GM12892 (cell line): ENCODE data around the gene TDRD15.

ENCODE experiments used
- POLR2A ChIP-seq: IDR thresholded peaks from 2 replicates; pipeline ENCODE4 v1.6.1; 2011; ENCODE audit warnings: low read depth, low read length, control low read depth
- POLR2AphosphoS5 ChIP-seq: IDR thresholded peaks from 2 replicates; pipeline ENCODE4 v1.6.1; 2011; ENCODE audit warnings: low read depth, low read length, control low read depth
- TAF1 ChIP-seq: IDR thresholded peaks from 2 replicates; pipeline ENCODE4 v1.6.1; 2011; ENCODE audit warnings: low read depth, mild to moderate bottlenecking, control low read depth, low read length, borderline replicate concordance

DNA sequence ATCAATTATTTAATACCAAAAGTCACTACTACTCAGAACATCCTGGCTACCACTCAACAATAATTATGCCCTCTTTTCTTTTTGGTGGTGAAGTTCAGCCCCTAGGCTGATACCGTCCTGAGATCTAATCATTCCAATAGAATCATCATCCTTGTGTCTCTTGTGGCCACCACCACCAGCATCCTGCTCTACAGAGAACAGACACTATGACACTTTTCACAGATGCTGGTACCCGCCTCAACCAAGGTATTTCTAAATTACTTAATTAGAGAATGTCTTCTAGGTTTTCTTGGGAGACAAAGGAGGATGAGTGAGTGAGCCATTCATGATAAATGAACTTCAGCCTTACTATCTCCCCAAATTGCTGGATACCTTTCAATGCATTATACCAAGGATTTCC, 60.0 kb downstream of the TDRD15 start:
- no peak for TF ChIP-seq POLR2AphosphoS5
- TF ChIP-seq POLR2A: no peak
- TF ChIP-seq TAF1: no peak
